Thyroid gland (tissue), 4 donors: ENCODE results near the gene AP1S3.

Experiments
- POLR2A ChIP-seq, 2 donors: fragments of 450-650 bp; IDR thresholded peaks; one replicate each; pipeline ENCODE4 v1.6.1; 2017; ENCODE audit warnings: antibody characterized with exemption in 2 of 2, mild to moderate bottlenecking in 2 of 2, moderate library complexity in 1 of 2
- TF ChIP-seq, protein P1 (sequence below), 6 experiments: fragments of 200-600 bp in 3 of 6; fragments of 450-650 bp in 3 of 6; sonication (generic) in 3 of 6; IDR thresholded peaks; one replicate each; pipeline ENCODE4 v1.5.1; 2016 to 2019; ENCODE audit warnings: antibody characterized with exemption in 6 of 6, mild to moderate bottlenecking in 2 of 6, inconsistent platforms in 1 of 6, moderate library complexity in 1 of 6

DNA sequence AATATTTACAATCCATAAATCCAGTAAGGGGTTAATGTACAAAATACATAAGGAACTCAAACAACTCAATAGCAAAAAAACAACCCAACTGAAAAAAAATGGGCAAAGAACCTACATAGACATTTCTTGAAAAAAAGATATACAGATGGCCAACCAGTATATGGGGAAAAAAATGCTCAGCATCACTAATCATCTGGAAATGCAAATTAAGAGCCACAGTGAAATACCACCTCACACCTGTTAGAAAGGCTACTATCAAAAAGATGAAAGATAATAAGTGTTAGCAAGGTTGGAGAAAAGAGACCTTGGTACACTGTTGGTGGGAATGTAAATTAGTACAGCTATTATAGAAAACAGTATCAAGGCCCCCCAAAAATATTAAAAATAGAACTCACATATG lies 14.6 kb downstream of the AP1S3 start:
- TF ChIP-seq, protein P1, sequence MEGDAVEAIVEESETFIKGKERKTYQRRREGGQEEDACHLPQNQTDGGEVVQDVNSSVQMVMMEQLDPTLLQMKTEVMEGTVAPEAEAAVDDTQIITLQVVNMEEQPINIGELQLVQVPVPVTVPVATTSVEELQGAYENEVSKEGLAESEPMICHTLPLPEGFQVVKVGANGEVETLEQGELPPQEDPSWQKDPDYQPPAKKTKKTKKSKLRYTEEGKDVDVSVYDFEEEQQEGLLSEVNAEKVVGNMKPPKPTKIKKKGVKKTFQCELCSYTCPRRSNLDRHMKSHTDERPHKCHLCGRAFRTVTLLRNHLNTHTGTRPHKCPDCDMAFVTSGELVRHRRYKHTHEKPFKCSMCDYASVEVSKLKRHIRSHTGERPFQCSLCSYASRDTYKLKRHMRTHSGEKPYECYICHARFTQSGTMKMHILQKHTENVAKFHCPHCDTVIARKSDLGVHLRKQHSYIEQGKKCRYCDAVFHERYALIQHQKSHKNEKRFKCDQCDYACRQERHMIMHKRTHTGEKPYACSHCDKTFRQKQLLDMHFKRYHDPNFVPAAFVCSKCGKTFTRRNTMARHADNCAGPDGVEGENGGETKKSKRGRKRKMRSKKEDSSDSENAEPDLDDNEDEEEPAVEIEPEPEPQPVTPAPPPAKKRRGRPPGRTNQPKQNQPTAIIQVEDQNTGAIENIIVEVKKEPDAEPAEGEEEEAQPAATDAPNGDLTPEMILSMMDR (IDR thresholded peaks at IDR 0.05), result no peak
- no peak for TF ChIP-seq POLR2A (IDR thresholded peaks at IDR 0.05)
